Measurements from ENCODE around the gene SPINT1.

The SPINT1 gene

DNA sequence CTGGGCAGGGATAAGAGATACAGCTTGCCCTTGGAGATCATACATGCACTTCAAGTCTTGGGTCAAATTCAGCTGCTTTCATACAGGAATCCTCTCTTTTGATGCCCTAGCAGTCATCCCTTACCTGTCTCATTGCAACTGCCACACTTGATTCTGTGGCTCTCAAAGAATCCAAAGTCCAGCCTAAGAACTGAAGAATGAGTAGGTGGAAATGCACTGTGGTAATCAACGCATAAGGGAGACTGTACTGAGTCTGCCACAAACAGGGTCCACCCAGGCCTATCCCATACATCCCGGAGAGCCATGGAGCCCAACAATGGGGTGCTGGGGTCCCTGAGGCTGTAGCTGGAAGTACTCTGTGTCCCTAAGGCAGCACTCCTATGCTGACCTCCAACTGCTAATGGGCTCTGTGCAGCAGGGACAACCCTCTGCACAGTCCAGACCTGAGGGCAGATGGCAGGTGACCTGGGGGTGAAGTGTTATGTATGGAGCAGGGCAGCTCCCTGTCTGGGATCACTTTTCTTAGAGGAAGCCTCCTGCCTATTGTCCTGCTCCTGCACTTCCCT is 48.7 kb downstream of the SPINT1 start:
- DNase-seq (ENCODE audit: low read depth in 2 of 2) = no peak

DNA sequence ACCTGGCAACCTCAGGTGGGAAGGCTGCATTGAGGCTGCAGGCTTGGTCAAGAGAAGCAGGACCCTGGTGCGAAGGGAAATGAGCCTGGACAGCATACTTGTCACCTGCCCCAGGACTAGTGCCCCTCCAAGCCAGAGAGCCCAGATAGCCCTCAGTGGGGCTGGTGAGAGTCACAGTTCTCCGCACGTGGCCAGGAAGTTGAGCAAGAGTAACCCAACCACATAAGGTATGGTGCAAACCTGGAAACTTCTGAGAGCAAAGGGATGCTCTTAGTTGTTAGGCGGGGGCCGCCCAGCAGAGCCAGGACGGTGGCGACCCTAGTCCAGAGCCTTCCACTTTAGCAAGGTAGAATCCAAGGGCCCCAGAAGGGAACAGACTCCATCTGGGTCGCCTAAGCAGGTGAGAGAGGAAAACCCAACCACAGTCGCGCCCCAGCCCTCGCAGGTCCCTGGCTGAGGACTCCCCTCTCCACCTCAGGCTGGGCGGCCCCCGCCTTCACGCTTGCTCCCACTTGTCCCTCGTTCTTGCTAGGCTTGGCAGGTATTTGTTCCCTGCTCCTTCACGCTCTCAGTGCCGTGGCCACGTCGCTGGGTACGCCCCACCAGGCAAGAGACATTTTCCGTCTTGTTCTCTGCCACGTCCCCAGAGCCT is 49.3 kb downstream of the SPINT1 start:
- DNase-seq (ENCODE audit: low read depth in 2 of 2) = no peak

DNA sequence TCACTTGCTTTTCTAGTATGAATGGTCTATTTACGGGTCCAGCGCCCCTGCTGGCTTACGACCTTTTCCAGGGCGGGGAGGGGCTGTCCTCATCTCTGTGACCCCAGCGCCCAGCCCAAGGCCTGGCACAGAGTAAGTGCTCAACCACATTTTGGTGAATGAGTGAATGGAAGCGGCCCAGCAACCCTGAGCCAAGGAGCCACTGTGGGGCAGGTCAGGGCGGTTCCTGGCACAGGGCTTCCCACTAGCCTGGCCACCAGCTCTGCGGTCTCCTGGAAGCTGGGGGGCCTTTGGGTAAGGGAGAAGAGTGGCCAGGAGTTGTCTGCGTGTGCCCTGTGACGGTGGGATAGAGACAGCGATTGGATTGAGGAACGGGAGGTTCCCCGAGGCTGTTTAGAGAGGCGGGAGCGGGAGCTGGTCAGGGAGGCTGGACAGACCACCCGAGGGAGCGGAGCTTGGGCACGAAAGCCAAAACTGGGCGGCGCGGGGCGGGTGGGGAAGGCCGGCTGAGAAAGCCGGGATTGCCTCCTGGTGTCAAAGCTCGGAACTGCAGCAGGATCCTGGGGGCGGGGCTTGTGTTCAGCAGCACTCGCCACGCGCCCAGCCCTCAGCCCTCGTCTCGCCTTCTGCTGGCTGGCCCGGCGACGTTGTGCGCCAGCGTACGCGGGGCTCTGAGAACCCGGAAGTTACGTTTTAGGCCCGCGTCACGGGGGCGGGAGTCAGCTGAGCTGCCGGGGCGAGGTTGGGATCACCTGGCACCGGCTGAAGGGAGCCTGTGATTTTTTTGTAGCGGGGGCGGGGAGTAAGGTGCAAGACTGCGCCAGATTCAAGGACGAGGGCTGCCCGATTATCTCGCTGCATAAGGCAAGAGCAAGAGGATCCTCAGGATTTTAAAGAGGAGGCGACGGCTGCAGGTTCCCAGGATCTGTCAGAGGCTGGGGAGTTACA is 50.2 kb downstream of the SPINT1 start, which contains the start of gene VPS18:
Gene VPS18, plus strand, starts transcription at position 718 of the 948 bp plus-strand sequence. CDS start 319 bp downstream, outside the sequence.
- peak; percentile 99 to 100 for DNase-seq (ENCODE audit: low read depth in 2 of 2)

DNA sequence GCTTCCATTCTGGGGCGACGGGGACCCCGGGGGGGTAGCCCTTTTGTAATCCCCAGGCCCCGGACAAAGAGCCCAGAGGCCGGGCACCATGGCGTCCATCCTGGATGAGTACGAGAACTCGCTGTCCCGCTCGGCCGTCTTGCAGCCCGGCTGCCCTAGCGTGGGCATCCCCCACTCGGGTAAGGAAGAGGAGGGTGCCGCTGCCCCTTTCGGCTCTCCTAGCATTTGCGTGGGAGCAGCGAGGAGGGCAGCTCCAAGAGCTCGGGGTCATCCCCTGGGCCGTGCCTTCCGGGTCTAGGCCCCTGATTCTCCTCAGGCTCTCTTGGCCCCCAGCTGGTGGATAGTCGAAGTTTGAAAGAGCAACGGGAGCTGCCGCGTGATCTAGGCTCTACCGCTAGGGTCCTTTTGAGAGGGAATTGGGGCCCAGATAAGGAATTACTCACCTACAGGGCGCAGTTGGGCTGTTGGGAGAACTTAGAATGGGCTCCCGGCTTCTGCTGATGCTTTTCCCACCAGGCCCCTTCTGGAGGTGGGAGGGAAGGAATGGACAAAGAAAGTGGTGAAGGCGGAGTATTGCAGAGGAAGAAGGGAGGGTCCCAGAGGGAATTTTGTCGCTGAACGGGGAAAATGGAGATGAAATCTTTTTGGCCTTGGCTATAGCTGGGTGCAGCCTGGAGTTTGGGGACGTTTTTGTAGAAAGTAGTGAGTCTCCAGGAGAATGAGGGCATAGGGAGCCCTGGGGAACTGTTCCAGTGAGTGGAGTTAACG is 51.0 kb downstream of the SPINT1 start:
- peak; percentile 31 to 36 for DNase-seq (ENCODE audit: low read depth in 2 of 2)

DNA sequence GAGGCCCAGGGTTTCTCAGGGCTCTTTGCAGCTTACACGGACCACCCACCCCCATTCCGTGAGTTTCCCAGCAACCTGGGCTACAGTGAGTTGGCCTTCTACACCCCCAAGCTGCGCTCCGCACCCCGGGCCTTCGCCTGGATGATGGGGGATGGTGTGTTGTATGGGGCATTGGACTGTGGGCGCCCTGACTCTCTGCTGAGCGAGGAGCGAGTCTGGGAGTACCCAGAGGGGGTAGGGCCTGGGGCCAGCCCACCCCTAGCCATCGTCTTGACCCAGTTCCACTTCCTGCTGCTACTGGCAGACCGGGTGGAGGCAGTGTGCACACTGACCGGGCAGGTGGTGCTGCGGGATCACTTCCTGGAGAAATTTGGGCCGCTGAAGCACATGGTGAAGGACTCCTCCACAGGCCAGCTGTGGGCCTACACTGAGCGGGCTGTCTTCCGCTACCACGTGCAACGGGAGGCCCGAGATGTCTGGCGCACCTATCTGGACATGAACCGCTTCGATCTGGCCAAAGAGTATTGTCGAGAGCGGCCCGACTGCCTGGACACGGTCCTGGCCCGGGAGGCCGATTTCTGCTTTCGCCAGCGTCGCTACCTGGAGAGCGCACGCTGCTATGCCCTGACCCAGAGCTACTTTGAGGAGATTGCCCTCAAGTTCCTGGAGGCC is 55.8 kb downstream of the SPINT1 start:
- DNase-seq (ENCODE audit: low read depth in 2 of 2) = no peak

DNA sequence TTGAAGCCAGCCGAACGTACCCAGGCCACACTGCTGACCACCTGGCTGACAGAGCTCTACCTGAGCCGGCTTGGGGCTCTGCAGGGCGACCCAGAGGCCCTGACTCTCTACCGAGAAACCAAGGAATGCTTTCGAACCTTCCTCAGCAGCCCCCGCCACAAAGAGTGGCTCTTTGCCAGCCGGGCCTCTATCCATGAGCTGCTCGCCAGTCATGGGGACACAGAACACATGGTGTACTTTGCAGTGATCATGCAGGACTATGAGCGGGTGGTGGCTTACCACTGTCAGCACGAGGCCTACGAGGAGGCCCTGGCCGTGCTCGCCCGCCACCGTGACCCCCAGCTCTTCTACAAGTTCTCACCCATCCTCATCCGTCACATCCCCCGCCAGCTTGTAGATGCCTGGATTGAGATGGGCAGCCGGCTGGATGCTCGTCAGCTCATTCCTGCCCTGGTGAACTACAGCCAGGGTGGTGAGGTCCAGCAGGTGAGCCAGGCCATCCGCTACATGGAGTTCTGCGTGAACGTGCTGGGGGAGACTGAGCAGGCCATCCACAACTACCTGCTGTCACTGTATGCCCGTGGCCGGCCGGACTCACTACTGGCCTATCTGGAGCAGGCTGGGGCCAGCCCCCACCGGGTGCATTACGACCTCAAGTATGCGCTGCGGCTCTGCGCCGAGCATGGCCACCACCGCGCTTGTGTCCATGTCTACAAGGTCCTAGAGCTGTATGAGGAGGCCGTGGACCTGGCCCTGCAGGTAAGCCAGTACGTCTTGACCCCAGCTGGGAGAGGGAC is 56.6 kb downstream of the SPINT1 start:
- DNase-seq (ENCODE audit: low read depth in 2 of 2) = no peak

DNA sequence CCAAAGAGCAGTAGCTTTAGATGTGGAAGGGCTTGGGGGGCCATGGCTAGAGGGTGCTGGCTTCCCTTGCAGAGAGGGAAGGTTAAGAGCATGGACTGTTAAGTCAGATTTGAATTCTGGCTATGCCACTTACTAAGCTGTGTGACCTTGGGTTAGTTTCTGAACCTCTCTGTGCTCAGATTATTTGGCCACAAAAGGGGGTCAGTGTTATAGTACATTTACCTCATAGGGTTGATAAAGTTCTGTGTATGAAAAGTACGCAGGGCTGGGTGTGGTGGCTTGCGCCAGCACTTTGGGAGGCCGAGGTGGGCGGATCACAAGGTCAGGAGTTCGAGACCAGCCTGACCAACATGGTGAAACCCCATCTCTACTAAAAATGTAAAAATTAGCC is 57.2 kb downstream of the SPINT1 start:
- DNase-seq (ENCODE audit: low read depth in 2 of 2) = no peak

DNA sequence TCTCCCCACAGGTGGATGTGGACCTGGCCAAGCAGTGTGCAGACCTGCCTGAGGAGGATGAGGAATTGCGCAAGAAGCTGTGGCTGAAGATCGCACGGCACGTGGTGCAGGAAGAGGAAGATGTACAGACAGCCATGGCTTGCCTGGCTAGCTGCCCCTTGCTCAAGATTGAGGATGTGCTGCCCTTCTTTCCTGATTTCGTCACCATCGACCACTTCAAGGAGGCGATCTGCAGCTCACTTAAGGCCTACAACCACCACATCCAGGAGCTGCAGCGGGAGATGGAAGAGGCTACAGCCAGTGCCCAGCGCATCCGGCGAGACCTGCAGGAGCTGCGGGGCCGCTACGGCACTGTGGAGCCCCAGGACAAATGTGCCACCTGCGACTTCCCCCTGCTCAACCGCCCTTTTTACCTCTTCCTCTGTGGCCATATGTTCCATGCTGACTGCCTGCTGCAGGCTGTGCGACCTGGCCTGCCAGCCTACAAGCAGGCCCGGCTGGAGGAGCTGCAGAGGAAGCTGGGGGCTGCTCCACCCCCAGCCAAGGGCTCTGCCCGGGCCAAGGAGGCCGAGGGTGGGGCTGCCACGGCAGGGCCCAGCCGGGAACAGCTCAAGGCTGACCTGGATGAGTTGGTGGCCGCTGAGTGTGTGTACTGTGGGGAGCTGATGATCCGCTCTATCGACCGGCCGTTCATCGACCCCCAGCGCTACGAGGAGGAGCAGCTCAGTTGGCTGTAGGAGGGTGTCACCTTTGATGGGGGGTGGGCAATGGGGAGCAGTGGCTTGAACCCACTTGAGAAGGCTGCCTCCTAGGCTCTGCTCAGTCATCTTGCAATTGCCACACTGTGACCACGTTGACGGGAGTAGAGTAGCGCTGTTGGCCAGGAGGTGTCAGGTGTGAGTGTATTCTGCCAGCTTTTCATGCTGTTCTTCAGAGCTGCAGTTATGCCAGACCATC is 59.0 kb downstream of the SPINT1 start:
- no peak for DNase-seq (ENCODE audit: low read depth in 2 of 2)

DNA sequence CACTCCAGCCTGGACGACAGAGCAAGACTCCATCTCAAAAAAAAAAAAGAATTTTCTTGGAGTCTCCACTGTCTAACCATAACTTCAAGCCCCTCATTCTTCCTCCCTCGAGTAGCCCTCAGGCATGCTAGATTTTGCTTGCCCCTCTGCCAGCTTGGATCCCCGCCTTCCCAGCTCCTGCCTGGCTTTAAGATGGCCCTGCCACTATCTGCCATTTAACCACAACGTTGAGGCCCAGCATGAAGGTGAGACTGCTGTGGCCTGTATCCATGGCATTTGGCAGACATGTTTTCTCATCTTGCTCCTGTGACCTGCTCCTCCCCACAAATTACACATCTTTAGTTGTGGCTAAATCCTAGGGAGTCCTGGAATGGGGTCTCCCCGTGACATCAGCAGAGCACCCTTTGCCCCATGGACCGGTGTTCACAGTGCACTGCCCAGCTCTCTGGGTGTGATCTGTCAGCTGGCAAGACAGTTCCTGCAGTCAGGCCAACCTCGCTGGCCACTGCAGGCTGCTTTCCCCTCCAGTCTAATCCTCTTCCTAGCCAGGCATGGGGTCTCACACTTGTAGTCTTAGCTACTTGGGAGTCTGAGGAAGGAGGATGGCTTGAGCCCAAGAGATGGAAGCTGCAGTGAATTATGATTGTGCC is 60.8 kb downstream of the SPINT1 start:
- no peak for DNase-seq (ENCODE audit: low read depth in 2 of 2)

DNA sequence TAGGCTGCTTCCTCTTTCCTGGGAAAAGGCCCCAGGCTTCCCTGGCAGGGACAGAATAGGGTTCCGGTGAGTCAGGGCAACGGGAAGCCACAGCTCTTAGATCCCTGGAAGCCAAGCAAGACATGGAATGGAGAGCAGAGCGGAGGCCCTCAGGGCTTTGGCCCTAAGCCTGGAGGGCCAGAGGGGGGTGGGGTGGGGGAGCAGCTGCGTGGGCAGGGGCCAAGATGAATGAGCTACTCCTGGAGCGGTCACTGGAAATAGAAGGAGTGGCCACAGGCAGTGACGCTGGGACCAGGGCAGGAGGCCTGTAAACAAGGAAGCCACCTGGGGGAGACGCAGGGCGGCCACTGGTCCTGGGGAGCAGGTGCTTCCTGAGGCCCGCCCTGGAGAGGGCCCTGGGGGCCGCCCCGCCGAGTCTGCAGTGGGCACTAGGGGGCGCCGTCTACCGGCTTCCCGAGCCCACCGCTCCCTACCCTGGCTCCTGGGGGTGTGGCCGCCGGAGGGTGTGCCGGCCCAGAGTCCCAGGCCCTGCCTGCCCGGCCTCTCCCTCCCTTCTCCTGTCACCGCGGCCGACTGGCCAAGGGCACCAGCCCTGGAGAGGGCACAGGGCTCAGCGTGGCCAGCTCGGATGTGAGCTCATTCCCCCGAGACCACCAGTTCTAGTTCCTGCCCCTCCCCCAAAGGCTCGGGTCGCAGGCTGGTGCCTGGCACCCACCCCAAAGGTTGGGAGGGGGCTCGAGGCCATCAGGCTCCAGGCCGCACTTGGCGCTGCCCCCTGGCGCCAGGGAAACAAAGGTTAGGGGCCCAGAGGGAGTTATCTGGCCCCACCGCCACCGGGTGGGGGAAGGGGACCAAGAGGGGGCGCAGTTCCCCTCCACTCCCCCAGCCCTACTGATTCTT is 62.5 kb downstream of the SPINT1 start:
- DNase-seq (ENCODE audit: low read depth in 2 of 2) = peak; percentile 60 to 76

DNA sequence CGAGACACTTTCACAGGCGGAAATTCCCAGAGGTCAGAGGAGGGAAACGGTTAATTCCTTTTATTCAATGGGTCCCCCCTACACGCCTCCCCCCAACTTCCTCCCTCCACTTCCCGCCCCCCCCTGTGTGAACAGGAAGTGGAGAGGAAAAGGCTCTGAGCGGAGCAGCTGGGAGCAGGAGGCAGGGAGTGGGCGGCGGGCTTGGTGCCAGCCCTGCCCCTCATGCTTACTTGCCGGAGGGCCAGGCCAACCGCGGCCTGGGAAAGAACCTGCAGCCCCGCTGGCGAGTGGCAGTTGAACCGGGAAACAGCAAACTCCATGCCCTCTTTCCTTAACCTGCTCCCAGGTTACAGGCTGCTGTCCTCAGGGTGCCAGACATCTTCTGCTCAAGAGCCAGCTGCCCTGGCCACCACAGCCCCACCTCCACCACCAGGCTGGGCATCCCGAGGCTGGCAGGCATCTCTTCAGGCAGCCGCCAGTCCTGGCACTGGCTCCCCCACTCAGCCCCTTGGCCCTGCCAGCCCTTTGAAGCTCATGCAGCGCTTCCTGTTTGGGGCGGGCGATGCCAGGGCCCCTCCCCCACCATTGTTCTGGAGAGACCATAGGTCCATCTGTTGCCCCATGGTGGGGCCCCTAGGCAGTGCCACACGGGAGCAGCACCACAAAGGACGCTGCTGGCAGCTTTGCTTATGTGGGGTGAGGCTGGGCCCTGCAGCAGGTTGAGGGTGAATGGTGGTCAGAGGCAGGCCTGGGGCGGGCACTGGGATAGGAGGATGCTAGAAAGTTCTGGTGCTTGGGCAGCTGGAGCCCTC is 63.3 kb downstream of the SPINT1 start:
- peak in 1 of 2 donors; percentile 36 for DNase-seq (ENCODE audit: low read depth in 2 of 2)

Data from stimulated activated CD4-positive, alpha-beta T cell treated with anti-CD3 and anti-CD28 coated beads, Interleukin-1b, Interleukin-23, amount 100 ng/mL, for 4 hours (primary cell).